DND-41 (cell line): ENCODE results near the gene CACNB2.

Experiments used
- EZH2 ChIP-seq: IDR thresholded peaks from 3 replicates; pipeline ENCODE4 v1.6.1; 2012; ENCODE audit warnings: borderline replicate concordance, low read depth, mild to moderate bottlenecking, moderate library complexity, low read length, inconsistent platforms; ENCODE audit not compliant: severe bottlenecking
- TF ChIP-seq, protein P1 (sequence below): IDR thresholded peaks from 2 replicates; pipeline ENCODE4 v1.5.1; 2012; ENCODE audit warnings: borderline replicate concordance, low read length, moderate library complexity, mild to moderate bottlenecking; ENCODE audit not compliant: poor library complexity, severe bottlenecking; ENCODE audit errors: extremely low read depth

DNA sequence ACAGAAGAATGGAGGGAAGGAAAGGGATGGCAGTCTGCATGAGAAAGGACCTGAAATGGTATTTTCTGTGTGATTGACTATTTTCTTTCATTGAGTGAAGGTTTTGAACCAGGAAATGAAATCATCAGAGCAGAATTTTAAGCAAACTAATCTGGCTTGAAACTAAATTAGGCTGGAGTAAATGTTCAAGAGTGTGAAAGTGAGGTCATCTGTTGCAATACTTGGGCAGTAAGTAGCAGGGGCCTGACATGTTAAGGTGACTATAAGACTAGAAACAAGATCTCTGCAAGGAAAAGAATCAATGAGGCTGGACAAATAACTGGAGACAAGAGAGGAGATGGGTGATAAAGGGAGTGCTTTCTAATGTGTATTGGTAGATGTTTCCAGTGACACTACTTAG is 306.0 kb downstream of the CACNB2 start:
- TF ChIP-seq, protein P1, sequence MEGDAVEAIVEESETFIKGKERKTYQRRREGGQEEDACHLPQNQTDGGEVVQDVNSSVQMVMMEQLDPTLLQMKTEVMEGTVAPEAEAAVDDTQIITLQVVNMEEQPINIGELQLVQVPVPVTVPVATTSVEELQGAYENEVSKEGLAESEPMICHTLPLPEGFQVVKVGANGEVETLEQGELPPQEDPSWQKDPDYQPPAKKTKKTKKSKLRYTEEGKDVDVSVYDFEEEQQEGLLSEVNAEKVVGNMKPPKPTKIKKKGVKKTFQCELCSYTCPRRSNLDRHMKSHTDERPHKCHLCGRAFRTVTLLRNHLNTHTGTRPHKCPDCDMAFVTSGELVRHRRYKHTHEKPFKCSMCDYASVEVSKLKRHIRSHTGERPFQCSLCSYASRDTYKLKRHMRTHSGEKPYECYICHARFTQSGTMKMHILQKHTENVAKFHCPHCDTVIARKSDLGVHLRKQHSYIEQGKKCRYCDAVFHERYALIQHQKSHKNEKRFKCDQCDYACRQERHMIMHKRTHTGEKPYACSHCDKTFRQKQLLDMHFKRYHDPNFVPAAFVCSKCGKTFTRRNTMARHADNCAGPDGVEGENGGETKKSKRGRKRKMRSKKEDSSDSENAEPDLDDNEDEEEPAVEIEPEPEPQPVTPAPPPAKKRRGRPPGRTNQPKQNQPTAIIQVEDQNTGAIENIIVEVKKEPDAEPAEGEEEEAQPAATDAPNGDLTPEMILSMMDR, result no peak
- no peak for TF ChIP-seq EZH2
